K562 (cell line): ENCODE results near the gene ZNF121. TPM values are rescaled to one million over a fixed set of nuclear protein-coding genes. Genes with fewer than 3 reads are reported as not detected.
A peak's percentile ranks its signal among the peaks of the same experiment; 100 is the strongest.
"Not testable (repeated sequence)": the region's sequence is repeated elsewhere in the genome, so short reads cannot be mapped to it uniquely, and the experiment has no call there.

Experiments used
- ATAC-seq: fragments of 200-7000 bp; cut with Tn5 transposase; 3 replicates; pipeline ENCODE4 v1.9.1; 2020; ENCODE audit warnings: moderate library complexity
- BruUV-seq: library from RNA; stranded (reverse); fragments of 400-500 nt; replicated peaks from 2 replicates; lab custom pipeline; 2021; lab: Mats Ljungman, UMichigan
- CTCF ChIA-PET: fragments of 300-600 bp; formaldehyde crosslinking; extraction: SDS; loops from one replicate; lab custom pipeline; 2021; ENCODE audit warnings: low intra/inter-chr PET ratio; lab: Yijun Ruan, JAX
- POLR2A ChIA-PET: fragments of 300-600, 350-650 bp; sonication (Branson Sonifier 250); formaldehyde crosslinking; extraction: SDS; loops from one replicate; lab custom pipeline; 2021; ENCODE audit warnings: antibody characterized with exemption, inconsistent platforms; lab: Yijun Ruan, JAX
- DNase-seq, 4 experiments: peaks; one replicate each; pipeline versions ENCODE4 v3.0.0 to v3.0.0-alpha.2; 2011 to 2018; ENCODE audit warnings: low spot score in 3 of 4, mixed read lengths in 3 of 4; ENCODE audit errors: extremely low read depth in 1 of 4
- FAIRE-seq: peaks from 2 replicates; lab custom pipeline; 2011; peaks lifted over from hg19 to GRCh38; lab: Jason Lieb, UNC
- H2AFZ ChIP-seq: 2 replicates; pipeline ENCODE4 v1.6.0; 2011; ENCODE audit warnings: low read depth, low read length, control low read depth, inconsistent platforms
- H3K27ac ChIP-seq: fragments of 200-600 bp; 3 replicates; pipeline ENCODE4 v1.8.0; 2011; ENCODE audit warnings: low read depth, mild to moderate bottlenecking, control low read depth, inconsistent platforms, low read length, moderate library complexity, mixed read lengths; ENCODE audit errors: extremely low read depth
- H3K27me3 ChIP-seq, 2 experiments: fragments of 300-600 bp in 1 of 2; 2 replicates in 1 of 2; 3 replicates in 1 of 2; pipeline versions ENCODE4 v1.6.0 to v1.8.0; 2011; ENCODE audit warnings: inconsistent platforms in 2 of 2, low read length in 2 of 2, mild to moderate bottlenecking in 1 of 2, mixed read lengths in 1 of 2, moderate library complexity in 1 of 2; ENCODE audit not compliant: control insufficient read depth in 2 of 2, insufficient read depth in 2 of 2
- H3K36me3 ChIP-seq: fragments of 300-600 bp; 3 replicates; pipeline ENCODE4 v1.8.0; 2011; ENCODE audit warnings: mild to moderate bottlenecking, low read length, inconsistent platforms; ENCODE audit not compliant: control insufficient read depth, insufficient read depth
- H3K4me1 ChIP-seq, 2 experiments: fragments of 200-600 bp in 1 of 2; replicated peaks in 1 of 2; 2 replicates in 1 of 2; 3 replicates in 1 of 2; pipeline versions ENCODE4 v1.5.1 to v1.8.0; 2011; ENCODE audit warnings: inconsistent platforms in 2 of 2, low read length in 2 of 2, mild to moderate bottlenecking in 1 of 2, mixed read lengths in 1 of 2, moderate library complexity in 1 of 2; ENCODE audit not compliant: control insufficient read depth in 2 of 2, insufficient read depth in 2 of 2
- H3K4me2 ChIP-seq: 2 replicates; pipeline ENCODE4 v1.6.1; 2011; ENCODE audit warnings: low read length, control low read depth, inconsistent platforms, mixed read lengths; ENCODE audit not compliant: insufficient read depth
- H3K4me3 ChIP-seq: fragments of 200-600 bp; sonication (generic), shearing (Covaris generic); 2 replicates; pipeline ENCODE4 v1.5.1; 2016; ENCODE audit warnings: control low read depth, inconsistent platforms
- H3K79me2 ChIP-seq: fragments of 200-600 bp; 3 replicates; pipeline ENCODE4 v1.8.0; 2011; ENCODE audit warnings: low read length, inconsistent platforms; ENCODE audit not compliant: control insufficient read depth, insufficient read depth
- H3K9ac ChIP-seq, 2 experiments: 2 replicates each; pipeline versions ENCODE4 v1.6.0 to v1.6.1; 2011; ENCODE audit warnings: low read depth in 2 of 2, low read length in 2 of 2, control low read depth in 1 of 2, inconsistent platforms in 1 of 2, mild to moderate bottlenecking in 1 of 2, mixed read lengths in 1 of 2; ENCODE audit not compliant: insufficient read depth in 1 of 2
- H3K9me1 ChIP-seq: one replicate; pipeline ENCODE4 v1.6.0; 2011; ENCODE audit warnings: inconsistent platforms, mild to moderate bottlenecking, low read length, moderate library complexity; ENCODE audit not compliant: control insufficient read depth, insufficient read depth
- H3K9me3 ChIP-seq: replicated peaks from 2 replicates; pipeline ENCODE4 v1.5.1; 2011; ENCODE audit warnings: low read depth, low read length, inconsistent platforms; ENCODE audit not compliant: control insufficient read depth, insufficient read depth
- H4K20me1 ChIP-seq: replicated peaks from 2 replicates; pipeline ENCODE4 v1.6.1; 2011; ENCODE audit warnings: low read length, inconsistent platforms, mixed read lengths; ENCODE audit not compliant: control insufficient read depth, insufficient read depth
- E2F5 ChIP-seq: sonication (generic); formaldehyde crosslinking; IDR thresholded peaks from 2 replicates; pipeline ENCODE4 v1.8.0; 2022; ENCODE audit warnings: mild to moderate bottlenecking, missing genetic modification reagents
- HIVEP1 ChIP-seq: fragments of 250-450 bp; sonication (Bioruptor Pico); IDR thresholded peaks from 2 replicates; pipeline ENCODE4 v1.4.0; 2020; ENCODE audit warnings: mild to moderate bottlenecking
- KDM5B ChIP-seq: fragments of 200-600 bp; sonication (generic); IDR thresholded peaks from 2 replicates; pipeline ENCODE4 v1.6.1; 2012; ENCODE audit warnings: low read depth, mild to moderate bottlenecking, moderate library complexity, low read length, control low read depth, inconsistent platforms; ENCODE audit not compliant: insufficient replicate concordance
- KLF16 ChIP-seq: IDR thresholded peaks from 2 replicates; pipeline ENCODE4 v1.6.1; 2016; ENCODE audit warnings: antibody characterized with exemption
- MAFG ChIP-seq: fragments of 450-650 bp; conservative IDR thresholded peaks from 2 replicates; pipeline ENCODE4 v1.6.1; 2016; ENCODE audit warnings: missing genetic modification characterization, missing compliant biosample characterization
- MIER1 ChIP-seq: fragments of 450-650 bp; IDR thresholded peaks from 2 replicates; pipeline ENCODE4 v1.6.1; 2016; ENCODE audit warnings: antibody characterized with exemption, mild to moderate bottlenecking, low read depth
- RAD51 ChIP-seq: fragments of 450-650 bp; IDR thresholded peaks from 2 replicates; pipeline ENCODE4 v1.7.1; 2016; ENCODE audit warnings: low read depth, mild to moderate bottlenecking, borderline replicate concordance
- SUPT5H ChIP-seq: fragments of 450-650 bp; IDR thresholded peaks from 2 replicates; pipeline ENCODE4 v1.6.1; 2016
- VEZF1 ChIP-seq: fragments of 200-800 bp; sonication (Bioruptor generic); IDR thresholded peaks from 2 replicates; pipeline ENCODE4 v1.6.1; 2017; ENCODE audit warnings: missing genetic modification characterization, missing compliant biosample characterization
- ZEB2 ChIP-seq: fragments of 450-650 bp; IDR thresholded peaks from 2 replicates; pipeline ENCODE4 v1.6.1; 2016
- ZNF740 ChIP-seq, 3 experiments: fragments of 200-800 bp in 1 of 3; sonication (Bioruptor generic) in 1 of 3; sonication (generic) in 1 of 3; formaldehyde crosslinking in 1 of 3; IDR thresholded peaks; 2 replicates each; pipeline versions ENCODE4 v1.6.1 to v1.8.0; 2016 to 2022; ENCODE audit warnings: mild to moderate bottlenecking in 2 of 3, missing compliant biosample characterization in 2 of 3, missing genetic modification characterization in 2 of 3, missing genetic modification reagents in 1 of 3
- WGBS: fragments of 100-300 bp; shearing (Covaris generic); methylation state at CpG from one replicate; pipeline ENCODE4 v1.1.6; 2016; ENCODE audit warnings: low coverage, mixed read lengths; ENCODE audit not compliant: insufficient coverage; ENCODE audit errors: missing lambda C conversion rate; 5-methylcytosine and 5-hydroxymethylcytosine counted together
- in situ Hi-C: fragments of 300-500 bp; cut with MboI; formaldehyde crosslinking; loops from 4 replicates; pipeline ENCODE4 v1.15.0; 2018; ENCODE audit warnings: inconsistent platforms, mixed read lengths
- intact Hi-C: fragments of 100-400 bp; cut with micrococcal nuclease; formaldehyde crosslinking; loops from 2 replicates; pipeline ENCODE4 v1.14.2; 2022
- polyA plus RNA-seq, 8 experiments: library from polyadenylated mRNA; depleted of rRNA in 4 of 8; stranded (reverse) in 5 of 8; unstranded in 3 of 8; fragments of >200 nt; fragmentation: Nextera tagmentation in 2 of 8; fragmentation: Illumina TruSeq in 1 of 8; extraction: Ambion mirVana in 2 of 8; extraction: Trizol in 1 of 8; gene quantifications; 2 replicates each; pipeline versions ENCODE4 v1.2.1 to v1.2.3, GENCODE V29; 2011 to 2014; ENCODE audit warnings: inconsistent platforms in 1 of 8, missing spikeins in 1 of 8
- total RNA-seq, 7 experiments: library from RNA; depleted of rRNA in 6 of 7; stranded (reverse); fragments of >200 nt in 6 of 7; fragmentation: Illumina TruSeq in 2 of 7; extraction: Trizol in 2 of 7; gene quantifications; 2 replicates each; pipeline versions ENCODE4 v1.2.1 to v1.2.3, GENCODE V29; 2011 to 2021; ENCODE audit warnings: low replicate concordance in 1 of 7

The ZNF121 gene
- total and polyA plus RNA-seq, 9 of the 15 experiments (the other 6 are each of a cell fraction or from before 2014, with no cell fraction given), result 14.6 to 115 (median 33.4) TPM

- 66% methylated on average over 13 of the region's 13 CpGs for WGBS
- H3K9me3 ChIP-seq, in situ Hi-C loops, CTCF ChIA-PET: not testable (repeated sequence)
- intact Hi-C loops, result loop anchor here (5.0 kb wide), 2 partner anchors 270 to 445 kb away; no protein-coding TSS in a partner anchor
- H3K79me2 ChIP-seq, result peaks cover 77% of the 10 kb centered on the region
- TF ChIP-seq SUPT5H, result 0 out of 2 replicates have a peak, but pooled peaks have one; percentile 18
- TF ChIP-seq, all 486 proteins: peak for 1; not testable (repeated sequence) for 485
- peak overlapping the region; percentile 86; the same call in 1 of the 2 replicates for H3K4me3 ChIP-seq
- not testable (repeated sequence) for H3K4me1 ChIP-seq, H3K27ac ChIP-seq, H4K20me1 ChIP-seq, FAIRE-seq, ATAC-seq, H2AFZ ChIP-seq, DNase-seq, H3K9me1 ChIP-seq, H3K27me3 ChIP-seq, BruUV-seq
- POLR2A ChIA-PET, result interaction anchor here (0.5 to 0.7 kb wide), 3 partner anchors 11 to 419 kb away, joined by 3 to 4 read pairs (median 4); no protein-coding TSS in a partner anchor
- H3K36me3 ChIP-seq, result peaks cover 59% of the 10 kb centered on the region
- H3K4me2 ChIP-seq, result peak overlapping the region; percentile 78
- peak overlapping the region in 1 of 2 experiments; percentile 99; a peak in 1 of 4 replicates for H3K9ac ChIP-seq
These were observed 2.1 kb downstream of the ZNF121 start for GRCh38 chr19:9582081-9582725.

GRCh38 chr19:9580728-9581127 is 3.6 kb downstream of the ZNF121 start:
- Histone ChIP-seq H4K20me1 (no peaks in the 10 kb centered on the region), H3K27ac (no peak overlapping the region), H2AFZ (no peak overlapping the region), H3K9me1 (no peaks in the 10 kb centered on the region), H3K4me1 (peaks cover 0 to 6% of the 10 kb centered on the region in 2 experiments; a peak in 3 of 5 replicates), H3K36me3 (peaks cover 73% of the 10 kb centered on the region), H3K9ac (no peak overlapping the region), H3K9me3 (peaks cover 19% of the 10 kb centered on the region), H3K79me2 (peaks cover 91% of the 10 kb centered on the region), H3K27me3 (no peaks in the 10 kb centered on the region), H3K4me3 (no peak overlapping the region), H3K4me2 (no peak overlapping the region)
- WGBS, result 76% methylated on average over 5 of the region's 5 CpGs
- intact Hi-C loops (loop anchor here (5.0 kb wide), 2 partner anchors 268 to 443 kb away; no protein-coding TSS in a partner anchor), in situ Hi-C loops (no loop called here)
- POLR2A ChIA-PET, result no interaction called here
- no TSS peak for BruUV-seq
- CTCF ChIA-PET, result no interaction called here
- FAIRE-seq (no peak), ATAC-seq (no peak), DNase-seq (no peak)
- TF ChIP-seq HIVEP1 (CRISPR knock-in tag) (no peak), KLF16 (no peak), VEZF1 (no peak), MIER1 (no peak), ZNF740 (CRISPR knock-in tag; IDR thresholded peaks at IDR 0.05) (no peak), ZNF740 (tag; IDR thresholded peaks at IDR 0.05) (no peak), E2F5 (CRISPR knock-in tag) (no peak), KDM5B (no peak), ZEB2 (no peak), RAD51 (no peak), MAFG (tag) (no peak)
